Thymus (tissue), 11 donors: ENCODE measurements around the gene PCSK6. TPM values are rescaled to one million over a fixed set of nuclear protein-coding genes. Genes with fewer than 3 reads are reported as not detected.

Experiments
- DNase-seq, 9 donors: peaks; one replicate each; pipeline ENCODE4 v3.0.0-alpha.2; 2013; ENCODE audit warnings: low spot score in 9 of 9, low read depth in 6 of 9, missing footprints in 1 of 9
- H3K27ac ChIP-seq, 2 donors: one replicate each; pipeline ENCODE4 v1.5.1; 2013; ENCODE audit warnings: control low read depth in 1 of 2, low read depth in 1 of 2, low read length in 1 of 2, mild to moderate bottlenecking in 1 of 2, moderate library complexity in 1 of 2
- H3K27me3 ChIP-seq, 2 donors: one replicate each; pipeline ENCODE4 v1.5.1; 2013; ENCODE audit warnings: low read length in 1 of 2; ENCODE audit not compliant: control insufficient read depth in 2 of 2, insufficient read depth in 1 of 2
- H3K36me3 ChIP-seq, 2 donors: one replicate each; pipeline ENCODE4 v1.5.1; 2013; ENCODE audit warnings: low read length in 1 of 2, mild to moderate bottlenecking in 1 of 2, moderate library complexity in 1 of 2; ENCODE audit not compliant: control insufficient read depth in 2 of 2, insufficient read depth in 2 of 2
- H3K4me1 ChIP-seq, 2 donors: one replicate each; pipeline ENCODE4 v1.5.1; 2013; ENCODE audit warnings: low read length in 2 of 2; ENCODE audit not compliant: control insufficient read depth in 2 of 2, insufficient read depth in 2 of 2
- H3K4me3 ChIP-seq, 2 donors: one replicate each; pipeline ENCODE4 v1.5.1; 2013; ENCODE audit warnings: low read length in 2 of 2, control low read depth in 1 of 2, mild to moderate bottlenecking in 1 of 2
- H3K9me3 ChIP-seq, 2 donors: one replicate each; pipeline ENCODE4 v1.5.1; 2013; ENCODE audit warnings: low read length in 1 of 2, mild to moderate bottlenecking in 1 of 2; ENCODE audit not compliant: control insufficient read depth in 2 of 2, insufficient read depth in 1 of 2
- WGBS: extraction: QIAGEN DNeasy Blood & Tissue Kit; methylation state at CpG from one replicate; pipeline ENCODE4 v1.1.7; 2013; 5-methylcytosine and 5-hydroxymethylcytosine counted together
- polyA plus RNA-seq: library from polyadenylated mRNA; stranded (reverse); fragments of 200-250 nt; gene quantifications from one replicate; pipeline ENCODE4 v1.2.3, GENCODE V29; 2013
- total RNA-seq: library from RNA; stranded (reverse); fragments of 120-200 nt; gene quantifications from one replicate; pipeline ENCODE4 v1.2.4, GENCODE V29; 2013
- donor health status: healthy.

Gene PCSK6
- total and polyA plus RNA-seq, 2 donors = 10.1 to 10.5 TPM

- peaks cover 0 to 3% of the 10 kb centered on the region in 2 donors for H3K27me3 ChIP-seq
- peaks cover 0 to 14% of the 10 kb centered on the region in 2 donors for H3K4me1 ChIP-seq
- no peaks in the 10 kb centered on the region for H3K9me3 ChIP-seq
- no peak overlapping the region for H3K27ac ChIP-seq
- no peak overlapping the region for H3K4me3 ChIP-seq
- no peak for DNase-seq
- H3K36me3 ChIP-seq = no peaks in the 10 kb centered on the region
- 91% methylated on average over 2 of the region's 2 CpGs for WGBS
Measured at GRCh38 chr15:101447168-101447533, 42.4 kb downstream of the PCSK6 start.

GRCh38 chr15:101446518-101447167 is 42.9 kb downstream of the PCSK6 start:
- no peak overlapping the region for H3K27ac ChIP-seq
- no peak overlapping the region for H3K4me3 ChIP-seq
- no peaks in the 10 kb centered on the region for H3K9me3 ChIP-seq
- DNase-seq = no peak
- H3K27me3 ChIP-seq = no peaks in the 10 kb centered on the region
- no peaks in the 10 kb centered on the region for H3K36me3 ChIP-seq
- WGBS = 80% methylated on average over 12 of the region's 12 CpGs
- H3K4me1 ChIP-seq = peaks cover 0 to 14% of the 10 kb centered on the region in 2 donors

GRCh38 chr15:101445562-101446517 is 43.7 kb downstream of the PCSK6 start:
- Histone ChIP-seq H3K27me3 (no peaks in the 10 kb centered on the region), H3K36me3 (no peaks in the 10 kb centered on the region), H3K27ac (no peak overlapping the region), H3K4me1 (peaks cover 0 to 9% of the 10 kb centered on the region in 2 donors), H3K4me3 (no peak overlapping the region), H3K9me3 (no peaks in the 10 kb centered on the region)
- no peak for DNase-seq
- WGBS = 77% methylated on average over 22 of the region's 22 CpGs

DNA sequence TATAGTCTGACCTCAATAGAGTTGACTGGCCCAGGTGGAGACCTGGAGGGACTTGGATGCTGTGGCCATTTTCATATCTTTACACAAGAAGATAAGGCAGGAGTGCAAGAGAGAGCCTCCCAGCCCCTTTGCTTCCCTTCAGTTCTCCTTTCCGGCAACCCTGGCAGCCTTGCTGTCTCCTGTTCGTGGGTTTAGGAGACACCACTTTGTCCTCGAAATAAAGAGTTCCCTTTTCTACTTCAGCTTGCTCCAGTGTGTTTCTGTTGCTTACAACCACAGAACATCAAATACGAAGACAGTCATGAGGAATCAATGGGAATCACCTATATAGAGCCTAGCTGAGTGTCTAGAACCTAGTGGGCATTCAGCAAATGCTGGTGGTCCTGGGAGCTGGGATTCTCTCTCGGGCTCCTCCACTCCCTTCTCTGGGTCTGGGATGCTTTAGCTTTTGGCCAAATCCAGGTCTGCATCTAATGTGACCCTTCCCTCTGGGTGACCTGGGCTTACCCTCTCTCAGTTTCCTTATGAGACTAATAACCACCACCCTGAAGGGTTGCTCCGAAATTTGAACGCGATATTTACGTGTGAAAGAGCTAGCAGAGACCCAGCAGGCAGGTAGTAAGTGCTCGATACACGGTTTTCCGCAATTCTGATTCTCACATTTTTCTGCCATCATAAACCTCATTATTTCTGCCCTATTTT is 44.5 kb downstream of the PCSK6 start:
- no peak overlapping the region for H3K4me3 ChIP-seq
- H3K9me3 ChIP-seq = no peaks in the 10 kb centered on the region
- 97% methylated on average over 12 of the region's 12 CpGs for WGBS
- peaks cover 0 to 3% of the 10 kb centered on the region in 2 donors for H3K4me1 ChIP-seq
- H3K27ac ChIP-seq = no peak overlapping the region
- H3K27me3 ChIP-seq = no peaks in the 10 kb centered on the region
- no peaks in the 10 kb centered on the region for H3K36me3 ChIP-seq
- no peak for DNase-seq

DNA sequence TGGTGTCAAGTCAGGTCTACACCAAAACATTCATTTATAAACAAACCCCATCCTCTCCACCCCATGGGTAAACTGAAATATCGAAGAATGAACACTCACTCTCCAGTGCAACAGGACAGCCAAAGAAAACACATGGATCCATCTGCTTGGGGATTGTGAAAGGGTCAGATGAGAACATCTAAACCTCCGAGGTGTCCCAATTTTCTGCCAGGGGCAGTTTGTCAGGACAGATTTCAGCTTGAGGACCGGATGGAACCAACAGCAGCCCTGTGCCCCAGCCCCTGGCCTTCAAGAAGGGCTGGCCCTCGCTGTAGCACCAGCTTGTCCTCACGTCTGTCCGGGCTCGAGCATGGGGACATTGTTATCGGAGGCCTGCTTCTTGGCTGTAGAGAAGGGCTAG is 45.5 kb downstream of the PCSK6 start:
- Histone ChIP-seq H3K4me1 (peaks cover 0 to 9% of the 10 kb centered on the region in 2 donors), H3K9me3 (no peaks in the 10 kb centered on the region), H3K36me3 (no peaks in the 10 kb centered on the region), H3K4me3 (no peak overlapping the region), H3K27me3 (no peaks in the 10 kb centered on the region), H3K27ac (no peak overlapping the region)
- WGBS = 93% methylated on average over 8 of the region's 8 CpGs
- no peak for DNase-seq

- Histone ChIP-seq H3K36me3 (no peaks in the 10 kb centered on the region), H3K27ac (no peak overlapping the region), H3K9me3 (no peaks in the 10 kb centered on the region), H3K4me3 (no peak overlapping the region), H3K4me1 (peaks cover 0 to 13% of the 10 kb centered on the region in 2 donors), H3K27me3 (no peaks in the 10 kb centered on the region)
- 96% methylated on average over 6 of the region's 6 CpGs for WGBS
- DNase-seq = no peak
Measured at GRCh38 chr15:101442272-101442671, 47.2 kb downstream of the PCSK6 start.

- 46% methylated on average over 11 of the region's 11 CpGs for WGBS
- no peak overlapping the region for H3K27ac ChIP-seq
- peaks cover 0 to 13% of the 10 kb centered on the region in 2 donors for H3K4me1 ChIP-seq
Measured at GRCh38 chr15:101441696-101442095, 47.8 kb downstream of the PCSK6 start.

DNA sequence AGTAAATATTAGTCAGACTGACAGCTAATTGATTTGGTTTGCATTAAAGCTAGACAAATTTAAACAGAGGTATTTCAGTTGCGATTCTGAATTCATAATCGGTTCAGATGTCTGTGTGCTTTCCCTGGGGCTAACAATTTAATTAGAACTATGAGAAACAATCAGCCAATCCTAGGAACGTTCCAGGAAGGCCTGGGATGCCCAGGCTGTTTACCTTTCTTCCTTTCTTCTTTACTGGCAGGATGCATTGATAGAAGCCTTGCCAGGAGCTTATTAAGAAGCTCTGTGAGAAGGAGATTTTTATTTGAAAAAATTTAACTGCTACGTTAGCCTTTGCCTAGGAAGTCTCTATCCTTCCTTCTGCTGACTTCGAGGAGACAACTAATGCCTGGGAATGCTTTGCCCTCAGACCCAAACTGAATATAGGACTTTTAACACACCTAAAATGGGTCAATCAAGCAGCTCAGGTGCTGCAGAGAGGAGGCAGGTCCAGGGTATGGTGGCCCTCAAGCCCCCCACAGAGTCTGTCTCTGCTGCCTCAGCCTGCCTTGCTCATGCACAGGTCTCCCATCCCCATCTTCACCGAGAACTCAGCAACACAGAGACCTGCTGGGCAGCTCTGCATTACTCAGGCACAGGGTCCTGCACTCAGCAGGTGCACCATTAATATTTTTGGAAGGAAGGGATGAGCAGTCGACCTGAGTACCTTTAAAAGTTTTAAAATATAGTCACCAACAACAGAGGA is 48.5 kb downstream of the PCSK6 start:
- peaks cover 0 to 13% of the 10 kb centered on the region in 2 donors for H3K4me1 ChIP-seq
- no peaks in the 10 kb centered on the region for H3K9me3 ChIP-seq
- 80% methylated on average over 7 of the region's 7 CpGs for WGBS
- no peak overlapping the region for H3K4me3 ChIP-seq
- DNase-seq = no peak
- H3K27me3 ChIP-seq = no peaks in the 10 kb centered on the region
- H3K36me3 ChIP-seq = no peaks in the 10 kb centered on the region
- no peak overlapping the region for H3K27ac ChIP-seq

More at GRCh38 chr15:101441696-101442095, 47.8 kb downstream of the PCSK6 start:
- no peaks in the 10 kb centered on the region for H3K36me3 ChIP-seq
- H3K27me3 ChIP-seq = no peaks in the 10 kb centered on the region
- H3K9me3 ChIP-seq = no peaks in the 10 kb centered on the region
- peak in 1 of 9 donors; percentile 15 for DNase-seq
- H3K4me3 ChIP-seq = no peak overlapping the region
